Ovary (tissue), 9 donors: ENCODE measurements around the gene DCT. TPM values are rescaled to one million over a fixed set of nuclear protein-coding genes. Genes with fewer than 3 reads are reported as not detected.

ENCODE experiments used
- DNase-seq, 5 donors: peaks; one replicate each; pipeline ENCODE4 v3.0.0-alpha.2; 2019 to 2020
- H3K27ac ChIP-seq, 2 donors: fragments of 200-600 bp; one replicate each; pipeline versions ENCODE4 v1.5.1 to v1.8.0; 2019 to 2022
- H3K27me3 ChIP-seq: fragments of 200-600 bp; one replicate; pipeline ENCODE4 v1.8.0; 2022
- H3K36me3 ChIP-seq: fragments of 200-600 bp; sonication (generic); one replicate; pipeline ENCODE4 v1.5.1; 2019
- H3K4me1 ChIP-seq: one replicate; pipeline ENCODE4 v1.8.1; 2013; ENCODE audit warnings: mild to moderate bottlenecking, moderate library complexity; ENCODE audit not compliant: insufficient read depth
- H3K4me3 ChIP-seq: fragments of 200-600 bp; sonication (generic); one replicate; pipeline ENCODE4 v1.5.1; 2017
- H3K9me3 ChIP-seq, 2 donors: fragments of 200-600 bp in 1 of 2; sonication (generic) in 1 of 2; one replicate each; pipeline versions ENCODE4 v1.5.1 to v1.8.1; 2013 to 2019; ENCODE audit warnings: mild to moderate bottlenecking in 1 of 2, moderate library complexity in 1 of 2
- CTCF ChIP-seq, 3 donors: fragments of 450-650 bp in 2 of 3; fragments of 200-600 bp in 1 of 3; IDR thresholded peaks; one replicate each; pipeline versions ENCODE4 v1.5.1 to v1.8.0; 2016 to 2022; ENCODE audit warnings: antibody characterized with exemption in 3 of 3, mild to moderate bottlenecking in 1 of 3
- EP300 ChIP-seq: sonication (generic); formaldehyde crosslinking; IDR thresholded peaks from one replicate; pipeline ENCODE4 v1.6.1; 2017; ENCODE audit warnings: antibody characterized with exemption
- POLR2A ChIP-seq: fragments of 450-650 bp; IDR thresholded peaks from one replicate; pipeline ENCODE4 v1.6.1; 2017; ENCODE audit warnings: antibody characterized with exemption, mild to moderate bottlenecking, moderate library complexity
- WGBS, 3 donors: extraction: QIAGEN DNeasy Blood & Tissue Kit in 1 of 3; methylation state at CpG; one replicate each; pipeline versions ENCODE4 v1.1.5 to v1.1.7; 2013 to 2017; 5-methylcytosine and 5-hydroxymethylcytosine counted together
- intact Hi-C, 4 donors: fragments of 100-400 bp; cut with DNase I; formaldehyde crosslinking; loops; one replicate each; pipeline versions ENCODE4 v1.11.0 to v1.15.1; 2022 to 2023
- polyA plus RNA-seq, 2 donors: library from polyadenylated mRNA; stranded (reverse); fragments of 200-250 nt in 1 of 2; fragments of 350-450 nt in 1 of 2; fragmentation: Illumina TruSeq in 1 of 2; extraction: RNeasy Lipid Tissue Mini Kit (QIAGEN cat#74804) in 1 of 2; gene quantifications; one replicate each; pipeline ENCODE4 v1.2.3, GENCODE V29; 2013 to 2014
- total RNA-seq, 7 donors: library from RNA; depleted of rRNA in 2 of 7; stranded (reverse); fragments of >200 nt in 2 of 7; fragmentation: NEBNext Ultra II Directional in 3 of 7; extraction: Animal tissue kit (Norgen Biotek cat#: 25700) in 3 of 7; gene quantifications; one replicate each; pipeline versions ENCODE4 v1.1.0 to v1.2.4, GENCODE V29; 2016 to 2023
- donor health status: DM: no; HTN: no; CAD: no; lungs with moderate emphysema.
- donor health status: DM: no; HTN: no; CAD: no.
- donor health status: Bipolar disorder and iron deficiency.
- donor health status: DM: yes; HTN: yes; CAD: no.
- donor health status: DM: no; HTN: no; CAD: no.
- donor health status: DM: yes; HTN: yes; CAD: no.

DCT gene
- total and polyA plus RNA-seq, 9 donors: 0.27 to 0.92 (median 0.58) TPM

DNA sequence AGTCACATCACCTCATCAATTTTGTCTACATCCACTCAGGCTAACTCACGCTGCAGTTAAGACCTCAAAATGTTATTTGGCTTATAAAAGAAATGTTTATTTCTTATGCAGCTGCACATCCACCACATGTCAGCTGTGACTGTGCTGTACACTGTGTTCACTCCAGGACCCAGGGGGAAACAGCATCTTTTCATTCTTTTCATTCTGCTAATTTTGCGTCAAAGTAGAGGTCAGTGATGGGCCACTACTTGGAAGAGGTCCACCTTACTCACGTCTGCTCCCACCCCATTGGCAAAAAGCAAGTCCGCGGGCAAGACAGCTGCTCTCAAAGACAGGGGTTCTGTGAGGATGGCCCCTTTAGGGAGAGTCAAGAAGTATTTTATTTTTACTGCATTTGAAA lies 4.5 kb upstream of the DCT start:
- no peak overlapping the region for H3K27ac ChIP-seq
- 63 to 82% (median 64%) methylated on average over 5 of the region's 5 CpGs for WGBS, 3 donors
- TF ChIP-seq CTCF (IDR thresholded peaks at IDR 0.05): no peak
- TF ChIP-seq EP300: no peak
- TF ChIP-seq POLR2A: no peak
- no peaks in the 10 kb centered on the region for H3K27me3 ChIP-seq
- H3K36me3 ChIP-seq: no peaks in the 10 kb centered on the region
- no peaks in the 10 kb centered on the region for H3K9me3 ChIP-seq
- no peak overlapping the region for H3K4me3 ChIP-seq
- DNase-seq: no peak
- intact Hi-C loops: no loop called here
- no peaks in the 10 kb centered on the region for H3K4me1 ChIP-seq

- TF ChIP-seq CTCF (IDR thresholded peaks at IDR 0.05) (no peak), EP300 (no peak), POLR2A (no peak)
- no peaks in the 10 kb centered on the region for H3K4me1 ChIP-seq
- H3K4me3 ChIP-seq: no peak overlapping the region
- no peaks in the 10 kb centered on the region for H3K27me3 ChIP-seq
- no peak for DNase-seq
- no peaks in the 10 kb centered on the region for H3K9me3 ChIP-seq
- WGBS, 3 donors: 66 to 78% (median 75%) methylated on average over 7 of the region's 7 CpGs
- H3K36me3 ChIP-seq: no peaks in the 10 kb centered on the region
- intact Hi-C loops: no loop called here
- H3K27ac ChIP-seq: no peak overlapping the region
Measured at GRCh38 chr13:94481941-94482340, 2.5 kb upstream of the DCT start.

GRCh38 chr13:94480672-94481145 lies 1.2 kb upstream of the DCT start:
- TF ChIP-seq EP300: no peak
- TF ChIP-seq POLR2A: no peak
- no peak for TF ChIP-seq CTCF (IDR thresholded peaks at IDR 0.05)
- H3K4me1 ChIP-seq: no peaks in the 10 kb centered on the region
- H3K27me3 ChIP-seq: no peaks in the 10 kb centered on the region
- no peaks in the 10 kb centered on the region for H3K36me3 ChIP-seq
- DNase-seq: no peak
- 81 to 88% (median 83%) methylated on average over 3 of the region's 3 CpGs for WGBS, 3 donors
- no peak overlapping the region for H3K4me3 ChIP-seq
- intact Hi-C loops: no loop called here
- H3K9me3 ChIP-seq: no peaks in the 10 kb centered on the region
- no peak overlapping the region for H3K27ac ChIP-seq

DNA sequence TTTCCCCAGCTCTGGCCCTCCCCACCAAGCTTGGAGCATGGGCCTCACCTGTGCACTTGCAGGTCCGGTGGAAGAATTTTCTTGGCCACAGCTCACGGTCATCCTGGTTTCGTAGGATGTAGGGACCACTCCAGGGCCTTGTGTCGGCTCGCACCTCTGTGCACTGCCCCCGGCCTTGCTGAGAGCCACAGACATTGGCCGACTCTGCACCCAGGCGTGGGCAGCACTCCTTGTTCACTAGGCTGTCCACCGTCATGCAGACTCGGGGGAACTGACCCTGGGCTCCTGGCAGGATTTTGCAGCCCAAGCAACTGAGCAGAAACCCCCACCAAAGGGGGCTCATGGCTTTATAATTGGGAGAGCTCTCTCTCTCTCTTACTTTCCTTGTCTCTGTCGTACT lies 569 bp downstream of the DCT start:
- H3K4me1 ChIP-seq: no peaks in the 10 kb centered on the region
- no peak overlapping the region for H3K4me3 ChIP-seq
- TF ChIP-seq CTCF (IDR thresholded peaks at IDR 0.05) (no peak), EP300 (no peak), POLR2A (no peak)
- H3K9me3 ChIP-seq: no peaks in the 10 kb centered on the region
- H3K36me3 ChIP-seq: no peaks in the 10 kb centered on the region
- no peaks in the 10 kb centered on the region for H3K27me3 ChIP-seq
- DNase-seq: no peak
- intact Hi-C loops: no loop called here
- 68 to 74% (median 71%) methylated on average over 11 of the region's 11 CpGs for WGBS, 3 donors
- H3K27ac ChIP-seq: no peak overlapping the region

DNA sequence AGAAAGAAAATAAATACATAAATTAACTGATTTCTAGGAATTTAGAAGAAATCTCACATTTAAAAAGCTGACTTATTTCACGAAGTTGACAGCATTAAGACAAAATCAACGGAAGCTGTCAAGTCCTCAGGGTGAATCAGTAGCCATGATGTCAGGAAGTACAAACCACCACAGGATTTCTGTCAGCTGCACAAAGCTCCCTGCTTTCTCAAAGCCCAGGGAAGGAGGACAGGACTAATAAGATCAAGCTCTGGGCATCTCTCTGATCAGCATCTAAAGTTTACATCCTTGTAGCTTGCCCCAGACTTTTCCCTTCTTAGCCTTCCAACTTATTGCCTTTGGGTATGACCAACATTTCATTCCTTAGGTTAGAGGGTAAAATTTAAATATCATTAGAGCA lies 9.4 kb downstream of the DCT start:
- intact Hi-C loops: no loop called here
- Histone ChIP-seq H3K27me3 (no peaks in the 10 kb centered on the region), H3K4me1 (no peaks in the 10 kb centered on the region), H3K27ac (no peak overlapping the region), H3K36me3 (no peaks in the 10 kb centered on the region), H3K4me3 (no peak overlapping the region), H3K9me3 (no peaks in the 10 kb centered on the region)
- TF ChIP-seq POLR2A (no peak), CTCF (IDR thresholded peaks at IDR 0.05) (no peak), EP300 (no peak)
- no peak for DNase-seq
- 84 to 91% (median 84%) methylated on average over 2 of the region's 2 CpGs for WGBS, 3 donors
